ENCODE measurements around the gene HCN1. TPM values are rescaled to one million over a fixed set of nuclear protein-coding genes. Genes with fewer than 3 reads are reported as not detected.
"Not testable (repeated sequence)": the region's sequence is repeated elsewhere in the genome, so short reads cannot be mapped to it uniquely, and the experiment has no call there.

Gene HCN1
- total and polyA plus RNA-seq, 2 donors from 2014 or later = not detected

GRCh38 chr5:45604092-45604491 lies 92.1 kb downstream of the HCN1 start:
- no peak for FAIRE-seq
- TF ChIP-seq CTCF (IDR thresholded peaks at IDR 0.05; ENCODE audit: borderline replicate concordance, extremely low read depth, insufficient read depth) = no peak
- Histone ChIP-seq H3K27ac (ENCODE audit: low read depth in 2 of 2, low read length in 2 of 2) (no peak overlapping the region), H3K36me3 (ENCODE audit: control insufficient read depth in 2 of 3, insufficient read depth in 3 of 3, low read length in 3 of 3) (no peaks in the 10 kb centered on the region), H3K4me1 (ENCODE audit: control insufficient read depth in 2 of 3, insufficient read depth in 2 of 3, low read depth in 1 of 3, low read length in 3 of 3) (no peaks in the 10 kb centered on the region), H3K9me3 (ENCODE audit: control insufficient read depth in 2 of 3, insufficient read depth in 1 of 3, low read length in 3 of 3) (no peaks in the 10 kb centered on the region), H3K9ac (ENCODE audit: low read length in 3 of 3) (no peak overlapping the region), H3K4me3 (ENCODE audit: low read length in 3 of 3) (no peak overlapping the region), H3K27me3 (ENCODE audit: control insufficient read depth, insufficient read depth, low read length) (no peaks in the 10 kb centered on the region)
- DNase-seq = no peak
- intact Hi-C loops (cut with DNase I) = no loop called here

GRCh38 chr5:45601424-45601823 lies 94.8 kb downstream of the HCN1 start:
- TF ChIP-seq CTCF (IDR thresholded peaks at IDR 0.05; ENCODE audit: borderline replicate concordance, extremely low read depth, insufficient read depth) = no peak
- intact Hi-C loops (cut with DNase I) = no loop called here
- H3K27me3 ChIP-seq (ENCODE audit: control insufficient read depth, insufficient read depth, low read length) = no peaks in the 10 kb centered on the region

GRCh38 chr5:45596320-45596719 lies 99.9 kb downstream of the HCN1 start:
- no peaks in the 10 kb centered on the region for H3K4me1 ChIP-seq (ENCODE audit: control insufficient read depth in 2 of 3, insufficient read depth in 2 of 3, low read depth in 1 of 3, low read length in 3 of 3)
- no peak for DNase-seq
- intact Hi-C loops (cut with DNase I) = no loop called here
- TF ChIP-seq CTCF (IDR thresholded peaks at IDR 0.05; ENCODE audit: borderline replicate concordance, extremely low read depth, insufficient read depth) = no peak
- no peaks in the 10 kb centered on the region for H3K9me3 ChIP-seq (ENCODE audit: control insufficient read depth in 2 of 3, insufficient read depth in 1 of 3, low read length in 3 of 3)
- no peaks in the 10 kb centered on the region for H3K27me3 ChIP-seq (ENCODE audit: control insufficient read depth, insufficient read depth, low read length)
- H3K4me3 ChIP-seq (ENCODE audit: low read length in 3 of 3) = no peak overlapping the region
- no peak overlapping the region for H3K27ac ChIP-seq (ENCODE audit: low read depth in 2 of 2, low read length in 2 of 2)
- H3K36me3 ChIP-seq (ENCODE audit: control insufficient read depth in 2 of 3, insufficient read depth in 3 of 3, low read length in 3 of 3) = no peaks in the 10 kb centered on the region
- FAIRE-seq = no peak
- no peak overlapping the region for H3K9ac ChIP-seq (ENCODE audit: low read length in 3 of 3)

More at GRCh38 chr5:45601424-45601823, 94.8 kb downstream of the HCN1 start:
- Histone ChIP-seq H3K9me3 (ENCODE audit: control insufficient read depth in 2 of 3, insufficient read depth in 1 of 3, low read length in 3 of 3) (no peaks in the 10 kb centered on the region), H3K4me3 (ENCODE audit: low read length in 3 of 3) (no peak overlapping the region), H3K9ac (ENCODE audit: low read length in 3 of 3) (no peak overlapping the region), H3K36me3 (ENCODE audit: control insufficient read depth in 2 of 3, insufficient read depth in 3 of 3, low read length in 3 of 3) (no peaks in the 10 kb centered on the region), H3K27ac (ENCODE audit: low read depth in 2 of 2, low read length in 2 of 2) (no peak overlapping the region), H3K4me1 (ENCODE audit: control insufficient read depth in 2 of 3, insufficient read depth in 2 of 3, low read depth in 1 of 3, low read length in 3 of 3) (no peaks in the 10 kb centered on the region)
- FAIRE-seq (no peak), DNase-seq (no peak)

- H3K27ac ChIP-seq (ENCODE audit: low read depth in 2 of 2, low read length in 2 of 2); DNase-seq; intact Hi-C loops (cut with DNase I); H3K4me3 ChIP-seq (ENCODE audit: low read length in 3 of 3); H3K27me3 ChIP-seq (ENCODE audit: control insufficient read depth, insufficient read depth, low read length); H3K4me1 ChIP-seq (ENCODE audit: control insufficient read depth in 2 of 3, insufficient read depth in 2 of 3, low read depth in 1 of 3, low read length in 3 of 3); FAIRE-seq; H3K36me3 ChIP-seq (ENCODE audit: control insufficient read depth in 2 of 3, insufficient read depth in 3 of 3, low read length in 3 of 3); H3K9ac ChIP-seq (ENCODE audit: low read length in 3 of 3); H3K9me3 ChIP-seq (ENCODE audit: control insufficient read depth in 2 of 3, insufficient read depth in 1 of 3, low read length in 3 of 3): not testable (repeated sequence)
These were observed 110.2 kb downstream of the HCN1 start for GRCh38 chr5:45586001-45586400.
